ENCODE data around the gene ZNF532.
"Not testable (repeated sequence)": the region's sequence is repeated elsewhere in the genome, so short reads cannot be mapped to it uniquely, and the experiment has no call there.

Gene ZNF532, protein sequence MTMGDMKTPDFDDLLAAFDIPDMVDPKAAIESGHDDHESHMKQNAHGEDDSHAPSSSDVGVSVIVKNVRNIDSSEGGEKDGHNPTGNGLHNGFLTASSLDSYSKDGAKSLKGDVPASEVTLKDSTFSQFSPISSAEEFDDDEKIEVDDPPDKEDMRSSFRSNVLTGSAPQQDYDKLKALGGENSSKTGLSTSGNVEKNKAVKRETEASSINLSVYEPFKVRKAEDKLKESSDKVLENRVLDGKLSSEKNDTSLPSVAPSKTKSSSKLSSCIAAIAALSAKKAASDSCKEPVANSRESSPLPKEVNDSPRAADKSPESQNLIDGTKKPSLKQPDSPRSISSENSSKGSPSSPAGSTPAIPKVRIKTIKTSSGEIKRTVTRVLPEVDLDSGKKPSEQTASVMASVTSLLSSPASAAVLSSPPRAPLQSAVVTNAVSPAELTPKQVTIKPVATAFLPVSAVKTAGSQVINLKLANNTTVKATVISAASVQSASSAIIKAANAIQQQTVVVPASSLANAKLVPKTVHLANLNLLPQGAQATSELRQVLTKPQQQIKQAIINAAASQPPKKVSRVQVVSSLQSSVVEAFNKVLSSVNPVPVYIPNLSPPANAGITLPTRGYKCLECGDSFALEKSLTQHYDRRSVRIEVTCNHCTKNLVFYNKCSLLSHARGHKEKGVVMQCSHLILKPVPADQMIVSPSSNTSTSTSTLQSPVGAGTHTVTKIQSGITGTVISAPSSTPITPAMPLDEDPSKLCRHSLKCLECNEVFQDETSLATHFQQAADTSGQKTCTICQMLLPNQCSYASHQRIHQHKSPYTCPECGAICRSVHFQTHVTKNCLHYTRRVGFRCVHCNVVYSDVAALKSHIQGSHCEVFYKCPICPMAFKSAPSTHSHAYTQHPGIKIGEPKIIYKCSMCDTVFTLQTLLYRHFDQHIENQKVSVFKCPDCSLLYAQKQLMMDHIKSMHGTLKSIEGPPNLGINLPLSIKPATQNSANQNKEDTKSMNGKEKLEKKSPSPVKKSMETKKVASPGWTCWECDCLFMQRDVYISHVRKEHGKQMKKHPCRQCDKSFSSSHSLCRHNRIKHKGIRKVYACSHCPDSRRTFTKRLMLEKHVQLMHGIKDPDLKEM (N-terminal part only)

DNA sequence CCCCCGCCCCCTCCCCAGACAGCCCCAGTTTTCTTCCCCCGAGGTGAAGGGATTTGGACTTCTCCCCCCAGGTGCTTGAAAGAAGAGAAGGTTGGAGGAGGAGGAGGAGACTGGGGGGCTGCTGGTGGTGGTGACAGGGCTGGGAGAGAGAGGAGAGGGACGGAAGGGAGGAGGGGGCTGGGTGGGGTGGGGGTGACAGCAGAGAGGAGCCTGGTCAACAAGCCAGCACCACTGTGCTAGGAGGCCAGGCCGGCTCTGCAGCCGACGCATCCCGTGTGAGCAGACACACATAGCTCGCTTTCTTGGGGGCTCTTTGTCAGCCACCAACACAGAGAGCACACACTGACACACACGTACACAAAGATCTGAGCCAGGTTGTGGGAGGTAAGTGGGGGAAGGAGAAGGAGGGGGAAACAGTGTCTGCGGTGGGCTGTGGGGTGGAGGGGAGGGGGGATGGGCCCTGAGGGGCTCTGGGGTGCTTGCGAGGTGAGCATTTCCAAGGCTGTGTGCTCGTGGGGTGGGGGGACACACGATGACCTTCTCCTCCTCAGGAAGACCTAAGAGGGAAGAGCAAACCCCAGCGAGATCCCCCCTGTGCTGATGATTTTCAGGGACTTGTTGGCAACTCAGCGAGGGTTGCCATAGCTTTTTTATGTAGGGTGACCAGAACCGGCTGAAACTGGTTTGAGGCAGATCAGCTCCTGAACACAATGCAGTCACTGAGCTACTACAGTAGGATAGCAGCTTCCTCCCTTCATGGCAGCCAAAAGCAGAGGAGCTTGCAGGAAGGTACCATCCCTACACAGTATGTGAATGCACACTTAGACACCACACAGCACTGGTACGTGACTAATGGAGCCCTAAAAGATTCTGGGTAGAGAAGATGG, at the start of gene ZNF532:
ZNF532 (plus strand) TSS at position 732 of the 887 bp plus-strand sequence. CDS start 53,411 bp downstream, outside the sequence.
- peaks cover 24% of the 10 kb centered on the region for H3K4me1 ChIP-seq (ENCODE audit: control insufficient read depth, insufficient read depth, low read length)
- no peaks in the 10 kb centered on the region for H3K27me3 ChIP-seq (ENCODE audit: control insufficient read depth, insufficient read depth, low read length)
- peak within 1 kb of the TSS; percentile 22 for H3K9ac ChIP-seq (ENCODE audit: low read length)

DNA sequence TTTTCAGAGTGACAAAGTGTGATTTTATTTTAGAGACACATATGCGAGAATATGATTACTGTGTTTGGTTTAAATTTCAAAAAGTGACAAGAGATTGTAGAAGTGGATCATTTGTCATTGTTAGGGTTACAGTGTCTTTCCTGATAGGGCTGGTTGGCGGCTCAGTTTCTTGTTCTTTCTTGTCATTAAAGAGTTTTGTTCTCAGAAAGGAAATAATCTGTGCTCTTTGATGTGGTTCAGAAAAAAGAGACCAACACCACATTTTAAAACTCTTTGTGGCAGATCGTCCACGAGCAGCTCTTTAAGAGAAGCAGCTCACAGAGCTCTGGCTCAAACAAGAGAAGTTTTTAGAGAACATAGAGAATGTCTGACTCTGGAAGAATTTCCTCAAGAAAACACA, 45.6 kb upstream of the ZNF532 start:
- Histone ChIP-seq H3K4me1 (ENCODE audit: control insufficient read depth, insufficient read depth, low read length) (no peaks in the 10 kb centered on the region), H3K4me3 (ENCODE audit: low read length) (no peak overlapping the region), H3K9ac (ENCODE audit: low read length) (no peak overlapping the region), H3K36me3 (ENCODE audit: control insufficient read depth, insufficient read depth, low read length) (no peaks in the 10 kb centered on the region), H3K9me3 (ENCODE audit: control insufficient read depth, low read length) (no peaks in the 10 kb centered on the region), H3K27me3 (ENCODE audit: control insufficient read depth, insufficient read depth, low read length) (no peaks in the 10 kb centered on the region)

More for the DNA sequence above, at the start of gene ZNF532:
- no peak within 1 kb of the TSS for H3K4me3 ChIP-seq (ENCODE audit: low read length)
- no peaks in the 10 kb centered on the region for H3K36me3 ChIP-seq (ENCODE audit: control insufficient read depth, insufficient read depth, low read length)
- H3K9me3 ChIP-seq (ENCODE audit: control insufficient read depth, low read length): no peaks in the 10 kb centered on the region

- Histone ChIP-seq H3K4me1 (ENCODE audit: control insufficient read depth, insufficient read depth, low read length) (no peaks in the 10 kb centered on the region), H3K4me3 (ENCODE audit: low read length) (no peak overlapping the region), H3K36me3 (ENCODE audit: control insufficient read depth, insufficient read depth, low read length) (no peaks in the 10 kb centered on the region), H3K27me3 (ENCODE audit: control insufficient read depth, insufficient read depth, low read length) (no peaks in the 10 kb centered on the region), H3K9me3 (ENCODE audit: control insufficient read depth, low read length) (no peaks in the 10 kb centered on the region), H3K9ac (ENCODE audit: low read length) (no peak overlapping the region)
Observed at GRCh38 chr18:58820251-58820650, 44.4 kb upstream of the ZNF532 start.

GRCh38 chr18:58822944-58823343, 41.7 kb upstream of the ZNF532 start:
- Histone ChIP-seq H3K9ac (ENCODE audit: low read length) (no peak overlapping the region), H3K27me3 (ENCODE audit: control insufficient read depth, insufficient read depth, low read length) (no peaks in the 10 kb centered on the region), H3K4me3 (ENCODE audit: low read length) (no peak overlapping the region), H3K36me3 (ENCODE audit: control insufficient read depth, insufficient read depth, low read length) (no peaks in the 10 kb centered on the region), H3K9me3 (ENCODE audit: control insufficient read depth, low read length) (no peaks in the 10 kb centered on the region), H3K4me1 (ENCODE audit: control insufficient read depth, insufficient read depth, low read length) (no peaks in the 10 kb centered on the region)

DNA sequence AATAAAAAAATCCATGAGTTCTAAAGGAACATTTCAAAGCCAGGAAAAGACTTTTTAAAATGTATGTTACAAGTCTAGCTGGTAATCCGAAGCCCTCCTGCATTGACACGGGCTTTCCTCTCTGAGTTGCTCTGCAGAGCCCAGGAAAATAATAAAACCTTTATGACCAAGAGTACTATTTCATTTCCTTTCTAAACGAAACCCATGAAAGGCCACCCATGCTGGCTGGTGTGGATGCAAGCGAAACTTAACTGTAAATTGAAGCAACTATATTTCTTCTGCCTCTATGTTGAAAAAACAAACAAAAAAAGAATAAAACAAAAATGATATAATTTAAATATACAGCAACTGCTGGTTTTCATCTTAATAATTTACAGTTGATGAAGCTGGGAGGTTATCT, 41.3 kb upstream of the ZNF532 start:
- Histone ChIP-seq H3K9ac (ENCODE audit: low read length) (no peak overlapping the region), H3K9me3 (ENCODE audit: control insufficient read depth, low read length) (no peaks in the 10 kb centered on the region), H3K4me1 (ENCODE audit: control insufficient read depth, insufficient read depth, low read length) (no peaks in the 10 kb centered on the region), H3K4me3 (ENCODE audit: low read length) (no peak overlapping the region), H3K27me3 (ENCODE audit: control insufficient read depth, insufficient read depth, low read length) (no peaks in the 10 kb centered on the region), H3K36me3 (ENCODE audit: control insufficient read depth, insufficient read depth, low read length) (no peaks in the 10 kb centered on the region)

DNA sequence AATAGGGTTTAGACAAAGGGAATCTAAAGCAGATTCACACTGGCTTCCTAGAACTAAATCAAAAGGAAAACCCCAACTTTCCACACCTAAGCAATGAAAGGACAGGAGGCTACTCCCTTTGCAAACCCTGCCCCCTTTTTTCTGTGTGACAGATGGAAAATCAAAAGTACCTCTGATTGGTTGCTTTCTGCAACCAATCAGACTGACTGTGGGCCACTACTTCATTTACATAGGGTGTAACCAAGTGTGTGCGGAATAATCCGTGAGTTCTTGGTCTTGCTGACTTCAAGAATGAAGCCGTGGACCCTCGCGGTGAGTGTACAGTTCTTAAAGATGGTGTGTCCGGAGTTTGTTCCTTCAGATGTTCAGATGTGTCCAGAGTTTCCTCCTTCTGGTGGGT, 37.8 kb upstream of the ZNF532 start:
- H3K4me3 ChIP-seq (ENCODE audit: low read length); H3K9ac ChIP-seq (ENCODE audit: low read length); H3K27me3 ChIP-seq (ENCODE audit: control insufficient read depth, insufficient read depth, low read length); H3K9me3 ChIP-seq (ENCODE audit: control insufficient read depth, low read length); H3K4me1 ChIP-seq (ENCODE audit: control insufficient read depth, insufficient read depth, low read length); H3K36me3 ChIP-seq (ENCODE audit: control insufficient read depth, insufficient read depth, low read length): not testable (repeated sequence)

- Histone ChIP-seq H3K36me3 (ENCODE audit: control insufficient read depth, insufficient read depth, low read length) (no peaks in the 10 kb centered on the region), H3K27me3 (ENCODE audit: control insufficient read depth, insufficient read depth, low read length) (no peaks in the 10 kb centered on the region), H3K4me1 (ENCODE audit: control insufficient read depth, insufficient read depth, low read length) (no peaks in the 10 kb centered on the region), H3K9me3 (ENCODE audit: control insufficient read depth, low read length) (no peaks in the 10 kb centered on the region), H3K4me3 (ENCODE audit: low read length) (no peak overlapping the region), H3K9ac (ENCODE audit: low read length) (no peak overlapping the region)
Observed at GRCh38 chr18:58827428-58827827, 37.2 kb upstream of the ZNF532 start.

DNA sequence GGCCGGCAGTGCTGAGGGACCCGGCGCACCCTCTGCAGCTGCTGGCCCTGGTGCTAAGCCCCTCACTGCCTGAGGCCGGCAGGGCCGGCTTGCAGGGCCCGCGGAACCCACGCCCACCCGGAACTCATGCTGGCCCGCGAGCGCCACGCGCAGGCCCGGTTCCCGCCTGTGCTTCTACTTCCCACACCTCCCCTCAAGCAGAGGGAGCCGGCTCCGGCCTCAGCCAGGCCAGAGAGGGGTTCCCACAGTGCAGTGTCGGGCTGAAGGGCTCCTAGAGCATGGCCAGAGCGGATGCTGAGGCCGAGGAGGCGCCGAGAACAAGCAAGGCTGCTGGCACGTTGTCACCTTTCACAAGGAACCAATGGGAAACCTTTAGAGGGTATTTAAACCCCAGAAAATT, 36.8 kb upstream of the ZNF532 start:
- Histone ChIP-seq H3K9me3 (ENCODE audit: control insufficient read depth, low read length) (no peaks in the 10 kb centered on the region), H3K36me3 (ENCODE audit: control insufficient read depth, insufficient read depth, low read length) (no peaks in the 10 kb centered on the region), H3K9ac (ENCODE audit: low read length) (no peak overlapping the region), H3K27me3 (ENCODE audit: control insufficient read depth, insufficient read depth, low read length) (no peaks in the 10 kb centered on the region), H3K4me3 (ENCODE audit: low read length) (no peak overlapping the region), H3K4me1 (ENCODE audit: control insufficient read depth, insufficient read depth, low read length) (no peaks in the 10 kb centered on the region)

DNA sequence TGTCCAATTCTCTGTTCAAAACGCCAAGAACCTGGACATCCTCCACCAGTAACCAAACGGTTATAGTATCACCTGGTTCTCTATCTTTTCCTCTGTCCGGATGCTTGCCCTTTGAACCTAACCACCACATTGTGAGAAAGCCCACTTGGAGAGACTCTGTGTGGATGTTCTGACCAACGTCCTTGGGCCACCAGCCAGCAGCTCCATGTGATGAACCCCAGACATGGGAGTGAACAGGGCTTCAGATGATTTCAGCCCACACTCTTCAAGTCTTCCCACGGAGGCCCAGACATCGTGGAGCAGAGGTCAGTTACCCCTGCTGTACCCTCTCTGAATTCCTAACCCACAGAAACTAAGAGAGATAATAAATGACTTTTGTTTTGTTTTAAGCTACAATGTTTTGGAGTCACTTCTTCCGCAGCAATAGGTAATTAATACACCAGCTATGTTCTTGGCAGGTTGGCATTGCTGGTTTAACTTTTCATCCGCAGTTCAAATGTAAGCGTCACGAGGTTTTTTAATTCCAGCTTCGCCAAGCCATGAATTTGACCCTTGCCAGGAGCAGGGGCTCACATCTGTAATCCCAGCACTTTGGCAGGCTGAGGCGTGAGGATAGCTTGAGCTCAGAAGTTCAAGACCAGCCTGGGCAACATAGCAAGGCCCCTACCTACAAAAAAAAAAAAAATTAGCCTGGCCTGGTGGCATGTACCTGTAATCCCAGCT, 36.1 kb upstream of the ZNF532 start:
- H3K4me3 ChIP-seq (ENCODE audit: low read length): no peak overlapping the region

GRCh38 chr18:58829263-58829662, 35.4 kb upstream of the ZNF532 start:
- Histone ChIP-seq H3K4me1 (ENCODE audit: control insufficient read depth, insufficient read depth, low read length) (no peaks in the 10 kb centered on the region), H3K9me3 (ENCODE audit: control insufficient read depth, low read length) (no peaks in the 10 kb centered on the region), H3K9ac (ENCODE audit: low read length) (no peak overlapping the region), H3K4me3 (ENCODE audit: low read length) (no peak overlapping the region), H3K36me3 (ENCODE audit: control insufficient read depth, insufficient read depth, low read length) (no peaks in the 10 kb centered on the region), H3K27me3 (ENCODE audit: control insufficient read depth, insufficient read depth, low read length) (no peaks in the 10 kb centered on the region)

More for the DNA sequence above, 36.1 kb upstream of the ZNF532 start:
- Histone ChIP-seq H3K9me3 (ENCODE audit: control insufficient read depth, low read length) (no peaks in the 10 kb centered on the region), H3K27me3 (ENCODE audit: control insufficient read depth, insufficient read depth, low read length) (no peaks in the 10 kb centered on the region), H3K36me3 (ENCODE audit: control insufficient read depth, insufficient read depth, low read length) (no peaks in the 10 kb centered on the region), H3K9ac (ENCODE audit: low read length) (no peak overlapping the region), H3K4me1 (ENCODE audit: control insufficient read depth, insufficient read depth, low read length) (no peaks in the 10 kb centered on the region)

DNA sequence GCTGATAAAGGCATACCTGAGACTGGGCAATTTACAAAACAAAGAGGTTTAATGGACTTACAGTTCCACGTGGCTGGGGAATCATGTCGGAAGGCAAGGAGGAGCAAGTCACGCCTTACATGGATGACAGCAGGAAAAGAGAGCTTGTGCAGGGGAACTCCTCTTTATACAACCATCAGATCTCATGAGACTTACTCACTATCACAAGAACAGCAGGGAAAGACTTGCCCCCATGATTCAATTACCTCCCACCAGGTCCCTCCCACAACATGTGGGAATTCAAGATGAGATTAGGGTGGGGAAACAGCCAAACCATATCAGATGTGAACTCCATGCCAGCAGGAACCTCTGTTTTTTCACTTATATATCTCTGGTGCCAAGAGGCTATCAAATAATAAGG, 34.8 kb upstream of the ZNF532 start:
- H3K9me3 ChIP-seq (ENCODE audit: control insufficient read depth, low read length); H3K27me3 ChIP-seq (ENCODE audit: control insufficient read depth, insufficient read depth, low read length); H3K36me3 ChIP-seq (ENCODE audit: control insufficient read depth, insufficient read depth, low read length); H3K4me3 ChIP-seq (ENCODE audit: low read length); H3K4me1 ChIP-seq (ENCODE audit: control insufficient read depth, insufficient read depth, low read length); H3K9ac ChIP-seq (ENCODE audit: low read length): not testable (repeated sequence)
